ENCODE measurements around the gene CTTNBP2.

CTTNBP2 gene

GRCh38 chr7:117825132-117825531 lies 48.1 kb downstream of the CTTNBP2 start:
- DNase-seq (ENCODE audit: low read depth) = no peak

- DNase-seq (ENCODE audit: low read depth) = no peak
Measured at GRCh38 chr7:117824592-117824991, 48.6 kb downstream of the CTTNBP2 start.

GRCh38 chr7:117819558-117819957 lies 53.7 kb downstream of the CTTNBP2 start:
- DNase-seq (ENCODE audit: low read depth) = no peak

- DNase-seq (ENCODE audit: low read depth) = no peak
Measured at GRCh38 chr7:117818232-117818631, 55.0 kb downstream of the CTTNBP2 start.

GRCh38 chr7:117816727-117817126 lies 56.5 kb downstream of the CTTNBP2 start:
- DNase-seq (ENCODE audit: low read depth) = no peak

GRCh38 chr7:117811696-117812095 lies 61.5 kb downstream of the CTTNBP2 start:
- no peak for DNase-seq (ENCODE audit: low read depth)

GRCh38 chr7:117810642-117811512 lies 62.4 kb downstream of the CTTNBP2 start:
- no peak for DNase-seq (ENCODE audit: low read depth)

- DNase-seq (ENCODE audit: low read depth) = no peak
Measured at GRCh38 chr7:117809958-117810357, 63.3 kb downstream of the CTTNBP2 start.

GRCh38 chr7:117808910-117809705 lies 64.1 kb downstream of the CTTNBP2 start:
- DNase-seq (ENCODE audit: low read depth) = no peak

GRCh38 chr7:117808341-117808757 lies 64.9 kb downstream of the CTTNBP2 start:
- DNase-seq (ENCODE audit: low read depth) = no peak

GRCh38 chr7:117807676-117808075 lies 65.6 kb downstream of the CTTNBP2 start:
- no peak for DNase-seq (ENCODE audit: low read depth)

GRCh38 chr7:117806011-117806410 lies 67.2 kb downstream of the CTTNBP2 start:
- no peak for DNase-seq (ENCODE audit: low read depth)

GRCh38 chr7:117805241-117805640 lies 68.0 kb downstream of the CTTNBP2 start:
- DNase-seq (ENCODE audit: low read depth) = no peak

- DNase-seq (ENCODE audit: low read depth) = no peak
Measured at GRCh38 chr7:117803476-117803875, 69.8 kb downstream of the CTTNBP2 start.

- no peak for DNase-seq (ENCODE audit: low read depth)
Measured at GRCh38 chr7:117802660-117803059, 70.6 kb downstream of the CTTNBP2 start.

- no peak for DNase-seq (ENCODE audit: low read depth)
Measured at GRCh38 chr7:117800841-117801240, 72.4 kb downstream of the CTTNBP2 start.

GRCh38 chr7:117800406-117800805 lies 72.8 kb downstream of the CTTNBP2 start:
- DNase-seq (ENCODE audit: low read depth) = no peak

GRCh38 chr7:117796889-117797288 lies 76.4 kb downstream of the CTTNBP2 start:
- no peak for DNase-seq (ENCODE audit: low read depth)

- no peak for DNase-seq (ENCODE audit: low read depth)
Measured at GRCh38 chr7:117793976-117794375, 79.3 kb downstream of the CTTNBP2 start.

- no peak for DNase-seq (ENCODE audit: low read depth)
Measured at GRCh38 chr7:117793521-117793920, 79.7 kb downstream of the CTTNBP2 start.

- no peak for DNase-seq (ENCODE audit: low read depth)
Measured at GRCh38 chr7:117791877-117792780, 81.1 kb downstream of the CTTNBP2 start.

- DNase-seq (ENCODE audit: low read depth) = no peak
Measured at GRCh38 chr7:117790731-117791130, 82.5 kb downstream of the CTTNBP2 start.
